Measurements from ENCODE around the gene CD2AP.
"Not testable (repeated sequence)": the region's sequence is repeated elsewhere in the genome, so short reads cannot be mapped to it uniquely, and the experiment has no call there.

CD2AP gene

DNA sequence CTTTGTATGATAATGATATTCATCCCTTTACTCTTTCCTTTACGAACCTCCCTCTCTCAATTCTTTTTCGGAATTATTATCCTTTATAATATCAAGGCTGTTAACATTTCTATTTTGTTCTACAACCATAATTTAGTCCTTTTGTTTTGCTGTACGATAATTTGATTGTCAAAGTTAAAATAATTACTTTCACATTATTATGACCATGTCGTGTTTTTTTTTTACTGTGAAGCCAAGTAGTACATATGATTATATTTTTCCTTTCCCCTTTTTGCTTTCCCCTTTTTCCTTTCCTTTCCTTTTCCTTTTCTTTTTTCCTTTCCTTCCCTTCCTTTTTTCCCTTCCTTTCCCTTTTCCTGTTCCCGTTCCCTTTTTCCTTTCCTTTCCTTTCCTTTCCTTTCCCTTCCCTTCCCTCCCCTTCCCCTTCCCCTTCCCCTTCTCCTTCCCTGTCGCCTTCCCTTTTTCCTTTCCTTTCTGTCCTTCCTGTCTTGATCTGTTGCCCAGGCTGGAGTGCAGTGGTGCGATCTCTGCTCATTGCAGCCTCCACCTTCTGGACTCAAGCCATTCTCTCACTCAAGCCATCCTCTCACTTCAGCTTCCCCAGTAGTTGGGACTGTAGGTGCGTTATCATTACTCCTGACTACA is 19.5 kb downstream of the CD2AP start:
- no peak for DNase-seq (ENCODE audit: low spot score)

DNA sequence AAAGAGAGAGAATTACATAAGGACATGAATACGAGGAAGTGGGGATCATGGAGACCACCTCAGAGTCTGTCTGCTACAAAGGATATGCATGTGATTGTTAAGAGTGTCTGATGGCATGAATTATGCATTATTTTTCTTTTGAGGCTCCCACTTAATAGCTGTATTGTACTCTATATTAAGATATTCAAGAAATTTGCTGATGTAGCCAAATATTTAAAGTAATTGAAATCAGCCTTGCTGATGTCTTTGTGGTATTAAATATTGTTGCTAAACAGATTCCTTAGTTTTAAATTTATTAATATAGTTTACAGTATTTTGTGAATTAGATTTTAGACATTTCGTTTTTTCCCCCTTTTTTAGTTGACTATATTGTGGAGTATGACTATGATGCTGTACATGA is 25.3 kb downstream of the CD2AP start:
- no peak for DNase-seq (ENCODE audit: low spot score)

DNA sequence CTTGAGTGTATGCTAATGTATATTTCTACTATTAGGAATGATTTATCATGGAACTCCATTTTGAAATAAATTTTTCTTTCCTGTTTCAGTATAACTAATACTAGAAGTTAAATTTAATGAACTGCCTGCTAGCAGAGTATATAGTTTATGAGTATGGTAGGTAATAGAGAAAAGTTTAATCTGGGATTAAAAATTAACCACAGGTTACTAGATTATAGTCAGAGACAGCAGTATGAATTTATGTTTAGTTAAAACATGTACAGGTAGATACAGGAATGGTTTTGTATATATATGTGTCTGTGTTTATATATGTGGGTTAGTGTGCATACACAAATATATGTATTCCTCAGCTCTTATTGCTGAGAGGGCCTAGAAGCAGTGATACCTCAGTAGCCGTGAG is 32.3 kb downstream of the CD2AP start:
- DNase-seq (ENCODE audit: low spot score), result no peak

DNA sequence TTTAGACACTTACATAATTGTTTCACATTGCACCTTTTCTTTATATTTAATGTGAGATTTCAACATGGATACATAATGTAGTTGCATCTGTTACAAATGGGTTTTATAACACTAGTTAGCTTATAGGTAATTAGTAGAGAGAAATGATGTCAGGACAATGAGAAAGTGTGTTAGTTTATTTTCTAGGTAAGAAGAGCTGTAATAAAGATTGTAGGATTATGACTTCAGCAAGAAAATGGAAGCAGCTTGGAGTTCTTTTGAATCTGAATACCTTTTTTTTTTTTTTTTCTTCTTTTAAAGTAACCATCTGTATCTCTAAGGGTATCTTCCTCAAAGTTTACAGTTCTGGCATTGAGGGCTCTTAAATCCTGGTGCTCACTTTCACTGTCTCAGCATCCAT is 35.3 kb downstream of the CD2AP start:
- no peak for DNase-seq (ENCODE audit: low spot score)

GRCh38 chr6:47519279-47519678 is 41.7 kb downstream of the CD2AP start:
- no peak for DNase-seq (ENCODE audit: low spot score)

DNA sequence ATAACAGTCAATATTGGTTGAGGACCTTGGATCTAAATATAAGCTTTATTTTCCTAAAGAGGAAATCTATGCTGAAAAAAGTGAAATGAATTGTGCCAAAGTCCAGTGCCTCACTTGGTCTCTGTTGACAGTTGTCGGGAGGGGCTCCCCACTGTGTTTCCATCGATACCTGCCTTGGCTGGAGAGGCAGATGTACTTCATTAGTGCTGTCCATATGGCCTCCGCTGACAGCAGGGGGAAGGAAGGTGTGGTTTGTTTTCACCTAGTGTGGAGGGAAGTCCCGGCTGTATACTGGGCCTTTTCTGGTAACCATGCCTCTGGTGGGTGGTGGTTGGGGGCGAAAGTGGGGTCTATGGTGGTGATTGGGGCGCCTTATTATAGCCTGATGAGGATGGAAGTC is 42.7 kb downstream of the CD2AP start:
- DNase-seq (ENCODE audit: low spot score), result no peak

GRCh38 chr6:47521961-47522360 is 44.4 kb downstream of the CD2AP start:
- no peak for DNase-seq (ENCODE audit: low spot score)

DNA sequence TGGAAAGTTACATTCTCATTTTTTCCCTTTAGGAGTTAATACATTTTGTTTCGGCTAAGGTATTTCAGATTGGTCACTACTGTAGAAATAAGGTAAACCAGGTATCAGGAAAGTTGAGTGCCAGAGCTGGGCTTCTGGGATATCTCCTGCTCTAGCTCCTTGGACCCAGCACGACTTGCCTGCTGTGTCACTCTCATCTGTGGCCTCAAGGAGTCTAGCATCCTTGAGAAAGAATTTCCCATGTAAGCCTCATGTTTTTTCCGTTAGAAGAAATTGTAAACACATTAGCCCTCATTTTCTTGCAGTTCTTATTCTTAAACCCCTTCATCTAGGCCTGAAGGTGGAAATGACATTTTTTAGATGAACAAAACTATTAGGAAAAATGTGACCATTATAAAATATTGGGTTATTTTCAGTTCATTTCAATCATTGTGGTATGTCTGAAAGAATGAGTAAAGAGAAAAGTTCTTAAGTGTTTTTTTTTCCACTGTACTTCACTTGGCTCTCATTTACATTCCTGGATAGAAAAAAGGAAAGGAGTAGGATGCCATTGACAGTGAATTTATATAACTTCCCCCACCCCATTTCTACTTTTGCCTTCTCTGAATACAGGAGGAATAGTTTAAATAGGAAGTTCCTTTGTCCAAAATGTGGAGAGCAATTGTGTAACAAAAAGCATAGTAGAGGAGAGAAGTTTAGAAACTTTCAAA is 46.7 kb downstream of the CD2AP start:
- DNase-seq (ENCODE audit: low spot score), result no peak

DNA sequence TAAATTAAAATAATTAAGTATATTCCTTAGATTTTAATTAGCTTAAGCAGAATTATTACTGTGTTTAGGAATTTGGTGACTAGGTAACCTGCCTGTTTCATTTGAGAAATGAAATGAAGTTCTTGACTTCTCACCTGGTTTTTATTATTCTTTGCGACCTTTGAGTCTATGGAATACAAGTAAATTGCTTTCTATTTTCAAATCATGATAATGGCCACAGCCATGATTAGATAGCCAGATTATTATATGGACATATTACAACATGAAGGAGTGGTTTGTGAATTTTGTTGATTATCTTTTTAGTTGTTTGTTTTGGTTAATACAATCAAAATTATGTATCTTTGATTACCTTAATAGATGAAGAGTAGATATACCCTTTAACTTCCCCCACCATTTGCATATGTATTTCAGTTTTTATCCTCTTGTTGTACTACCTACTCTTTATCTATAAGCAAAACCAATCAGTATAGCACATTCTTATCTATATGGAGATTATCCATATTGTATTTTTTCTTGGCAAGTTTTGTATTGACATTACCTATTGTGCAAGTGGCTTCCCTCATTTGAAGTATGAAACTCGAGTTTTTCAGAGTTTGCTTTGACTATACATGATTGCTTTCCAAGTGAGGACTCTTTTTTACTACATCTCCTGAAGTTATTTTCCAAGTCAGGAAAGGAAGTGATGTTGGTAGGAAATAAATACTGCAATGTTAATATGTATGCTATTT is 47.9 kb downstream of the CD2AP start:
- DNase-seq (ENCODE audit: low spot score), result no peak

GRCh38 chr6:47527274-47527673 is 49.7 kb downstream of the CD2AP start:
- no peak for DNase-seq (ENCODE audit: low spot score)

GRCh38 chr6:47529734-47530133 is 52.1 kb downstream of the CD2AP start:
- no peak for DNase-seq (ENCODE audit: low spot score)

DNA sequence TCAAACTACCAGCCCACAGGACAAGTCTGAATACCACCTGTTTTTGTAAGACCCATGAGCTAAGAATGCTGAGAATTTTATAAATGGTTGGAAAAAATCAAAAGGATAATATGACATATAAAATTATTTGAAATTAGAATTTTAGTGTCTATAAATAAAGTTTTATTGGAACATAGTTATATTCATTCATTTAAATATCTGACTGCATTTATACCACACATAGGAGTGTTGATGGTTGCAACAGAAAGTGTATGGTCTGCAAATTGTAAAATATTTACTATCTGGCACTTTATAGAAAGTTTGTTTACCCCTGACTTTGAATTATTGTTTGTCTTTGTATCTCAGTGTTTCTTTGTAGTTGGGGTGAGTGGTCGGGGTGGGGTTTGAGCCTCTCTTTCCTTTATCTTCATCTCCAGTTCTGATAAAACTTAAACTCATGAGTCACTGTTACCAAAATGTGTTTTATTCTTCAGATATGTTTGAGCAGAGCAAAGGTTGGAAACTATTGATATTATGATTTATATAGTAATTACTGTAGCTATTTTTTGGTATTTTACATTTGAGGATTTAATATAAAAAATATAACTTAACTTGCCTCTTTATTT is 55.5 kb downstream of the CD2AP start:
- no peak for DNase-seq (ENCODE audit: low spot score)

- no peak for DNase-seq (ENCODE audit: low spot score)
Observed at GRCh38 chr6:47534063-47534462, 56.5 kb downstream of the CD2AP start.

DNA sequence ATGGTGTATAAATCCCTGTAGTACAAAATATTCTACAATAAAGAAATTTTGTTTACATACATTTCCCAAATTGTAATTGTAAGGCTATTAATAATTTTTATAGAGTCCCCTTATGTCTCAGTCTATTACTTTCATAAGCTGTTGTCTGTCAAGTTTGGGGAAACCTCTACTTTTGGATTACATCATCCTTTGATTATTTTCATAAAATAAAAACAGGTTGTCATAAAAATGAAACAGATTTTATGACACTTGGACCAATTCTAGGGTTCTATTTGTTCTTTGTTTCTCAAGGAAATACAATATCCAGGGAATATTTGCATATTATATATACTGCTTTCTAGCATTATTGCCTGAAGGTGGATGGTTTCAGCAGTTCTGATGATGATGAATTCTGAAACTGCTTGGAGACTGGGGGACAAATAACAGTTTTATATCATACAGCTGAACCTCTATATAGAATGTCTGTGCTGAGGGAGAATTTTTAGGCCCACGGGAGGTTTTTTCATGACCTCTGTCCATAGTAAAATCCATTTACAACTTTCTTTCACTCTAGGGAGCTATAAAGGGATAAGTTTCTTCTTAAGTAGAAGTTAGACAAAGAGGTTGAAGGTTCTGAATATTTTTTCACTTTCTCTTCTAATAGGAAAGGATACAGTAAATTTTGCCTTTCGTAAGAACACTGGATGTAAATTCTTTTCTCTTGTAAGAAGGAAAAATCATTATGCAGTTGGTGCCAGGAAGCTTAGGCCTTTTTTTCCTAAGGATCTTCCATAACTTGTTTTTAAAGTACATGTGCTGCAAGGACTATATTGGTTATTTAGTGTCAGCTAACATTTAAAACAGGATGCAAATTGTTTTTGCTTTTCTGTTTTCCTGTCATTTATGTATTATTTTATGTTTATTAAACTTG is 58.0 kb downstream of the CD2AP start:
- no peak for DNase-seq (ENCODE audit: low spot score)

GRCh38 chr6:47536816-47537401 is 59.3 kb downstream of the CD2AP start:
- no peak for DNase-seq (ENCODE audit: low spot score)

- DNase-seq (ENCODE audit: low spot score), result no peak
Observed at GRCh38 chr6:47545223-47545622, 67.6 kb downstream of the CD2AP start.

DNA sequence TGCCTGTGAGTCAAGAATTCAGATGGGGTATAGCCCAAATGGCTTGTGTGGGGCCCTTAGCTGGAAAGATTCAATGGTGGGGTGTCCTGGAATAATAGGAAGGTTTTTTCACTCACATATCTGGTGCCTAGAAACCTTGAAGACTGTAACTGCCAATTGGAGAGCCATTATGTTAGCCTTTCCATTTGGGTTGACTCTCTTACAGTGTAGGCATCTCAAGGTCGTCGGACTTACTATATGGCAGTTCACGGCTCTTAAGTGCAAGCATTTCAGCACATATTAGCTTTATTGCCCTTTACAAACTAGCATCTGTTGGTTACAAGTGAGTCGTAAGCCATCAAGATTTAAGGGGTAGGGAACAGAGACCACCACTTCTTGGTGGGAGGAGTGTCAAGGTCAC is 74.1 kb downstream of the CD2AP start:
- no peak for DNase-seq (ENCODE audit: low spot score)

DNA sequence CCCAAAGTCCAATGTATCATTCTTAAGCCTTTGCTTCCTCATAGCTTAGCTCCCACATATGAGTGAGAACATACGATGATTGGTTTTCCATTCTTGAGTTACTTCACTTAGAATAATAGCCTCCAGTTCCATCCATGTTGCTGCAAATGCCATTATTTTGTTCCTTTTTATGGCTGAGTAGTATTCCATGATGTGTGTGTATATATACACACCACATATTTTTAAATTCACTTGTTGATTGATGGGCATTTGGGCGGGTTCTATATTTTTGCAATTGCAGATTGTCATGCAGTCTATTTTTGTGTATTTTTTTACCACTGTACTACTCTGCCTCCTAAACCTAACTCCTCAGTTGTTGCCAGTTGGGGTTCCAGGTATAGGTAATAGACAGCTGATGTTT is 74.7 kb downstream of the CD2AP start:
- no peak for DNase-seq (ENCODE audit: low spot score)

GRCh38 chr6:47553243-47553642 is 75.7 kb downstream of the CD2AP start:
- not testable (repeated sequence) for DNase-seq (ENCODE audit: low spot score)

DNA sequence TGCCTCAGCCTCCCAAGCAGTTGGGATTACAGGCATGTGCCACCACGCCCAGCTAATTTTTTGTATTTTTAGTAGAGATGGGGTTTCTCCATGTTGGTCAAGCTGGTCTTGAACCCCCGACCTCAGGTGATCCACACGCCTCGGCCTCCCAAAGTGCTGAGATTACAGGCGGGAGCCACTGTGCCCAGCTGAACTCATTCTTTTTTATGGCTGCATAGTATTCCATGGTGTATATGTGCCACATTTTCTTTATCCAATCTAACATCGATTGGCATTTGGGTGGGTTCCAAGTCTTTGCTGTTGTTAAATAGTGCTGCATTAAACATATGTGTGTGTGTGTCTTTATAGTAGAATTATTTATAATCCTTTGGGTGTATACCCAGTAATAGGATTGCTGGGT is 78.9 kb downstream of the CD2AP start:
- DNase-seq (ENCODE audit: low spot score), result not testable (repeated sequence)

GRCh38 chr6:47563162-47563561 is 85.6 kb downstream of the CD2AP start:
- DNase-seq (ENCODE audit: low spot score), result no peak

Measured in HuH-7.5 (cell line).